Fibroblast of mammary gland (primary cell): ENCODE results near the gene SPRR2A.
"Not testable (repeated sequence)": the region's sequence is repeated elsewhere in the genome, so short reads cannot be mapped to it uniquely, and the experiment has no call there.

Experiments
- DNase-seq: peaks from one replicate; pipeline ENCODE4 v3.0.0-alpha.2; 2010; ENCODE audit warnings: low read depth
- H3K4me3 ChIP-seq: 2 replicates; pipeline ENCODE4 v1.5.1; 2011; ENCODE audit warnings: low read depth, mild to moderate bottlenecking, low read length, moderate library complexity; ENCODE audit not compliant: control insufficient read depth
- CTCF ChIP-seq: conservative IDR thresholded peaks from 2 replicates; pipeline ENCODE4 v1.5.1; 2011; ENCODE audit warnings: low read depth, low read length, inconsistent platforms; ENCODE audit not compliant: control insufficient read depth, insufficient read depth

Gene SPRR2A

GRCh38 chr1:153072806-153073726 is 15.8 kb upstream of the SPRR2A start:
- no peak for DNase-seq
- H3K4me3 ChIP-seq = no peak overlapping the region
- no peak for TF ChIP-seq CTCF

DNA sequence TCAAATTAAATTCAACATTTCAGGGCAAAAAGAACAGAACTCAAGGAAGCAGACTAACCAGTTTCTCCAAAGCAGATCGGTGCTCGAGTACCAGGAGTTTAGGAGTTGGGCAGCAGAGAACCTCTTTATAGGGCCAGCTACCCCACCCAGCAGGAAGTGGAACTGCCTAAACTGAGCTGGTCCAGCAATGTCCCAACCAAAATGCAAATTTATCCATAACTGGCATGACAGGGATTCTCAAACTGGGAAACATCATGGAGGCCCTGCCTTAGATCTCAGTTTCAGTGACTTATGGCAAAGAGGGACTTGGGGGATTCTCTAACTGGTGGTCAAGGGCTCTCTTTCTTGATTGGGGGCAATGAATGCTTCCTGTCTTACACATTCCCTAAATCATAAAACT is 14.2 kb upstream of the SPRR2A start, which contains the start of gene SPRR2B:
TSS of gene SPRR2B (minus strand) at position 101 of the 400 bp plus-strand sequence. CDS start 772 bp downstream, outside the sequence.
- H3K4me3 ChIP-seq = no peak within 1 kb of the TSS
- no peak for TF ChIP-seq CTCF
- DNase-seq = no peak

GRCh38 chr1:153070243-153070642 is 12.9 kb upstream of the SPRR2A start:
- no peak overlapping the region for H3K4me3 ChIP-seq
- DNase-seq = no peak
- no peak for TF ChIP-seq CTCF

DNA sequence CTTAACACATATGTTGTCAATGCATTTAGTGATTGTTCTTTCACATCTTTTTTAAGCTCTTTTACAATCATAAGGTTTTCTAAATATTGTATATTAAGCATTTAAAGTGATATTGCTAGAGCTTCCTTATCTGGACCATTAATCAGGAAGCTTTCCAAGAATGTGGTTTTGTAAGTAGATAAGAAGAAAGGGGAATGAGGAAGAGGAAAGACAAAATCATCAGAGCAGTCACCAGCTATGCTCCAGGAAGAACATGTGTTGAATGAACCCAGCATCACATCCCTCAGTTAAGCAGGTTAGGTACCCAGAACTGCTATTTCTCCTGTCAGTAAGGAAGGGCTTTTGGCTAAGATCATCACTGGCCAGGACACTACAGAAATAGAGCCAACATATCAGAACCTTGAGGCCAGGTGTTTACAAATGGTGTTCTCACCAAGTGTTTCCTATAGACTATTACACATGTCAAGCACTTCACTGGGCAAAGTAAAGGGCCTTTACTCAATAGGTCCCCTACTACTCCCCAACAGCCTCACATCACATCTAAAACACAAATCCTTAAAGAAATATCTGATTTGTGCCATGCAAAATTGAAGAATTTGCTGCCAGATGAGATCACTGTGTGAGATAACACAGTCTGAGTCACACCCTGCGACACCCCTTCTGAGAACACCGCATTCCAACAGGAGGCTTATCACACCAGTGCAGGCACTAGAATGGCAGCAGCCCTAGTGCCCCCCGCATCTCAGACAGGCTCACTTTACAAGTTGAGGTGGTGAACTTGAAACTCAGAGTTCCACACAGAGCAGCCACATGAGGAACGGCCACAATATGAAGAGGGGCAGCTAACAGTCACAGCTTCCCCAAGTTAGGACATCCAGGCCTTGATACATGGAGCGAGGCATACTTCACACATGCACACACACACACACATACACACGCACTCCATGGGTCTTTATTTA is 1.8 kb upstream of the SPRR2A start:
- TF ChIP-seq CTCF = no peak
- H3K4me3 ChIP-seq = no peak overlapping the region
- no peak for DNase-seq

DNA sequence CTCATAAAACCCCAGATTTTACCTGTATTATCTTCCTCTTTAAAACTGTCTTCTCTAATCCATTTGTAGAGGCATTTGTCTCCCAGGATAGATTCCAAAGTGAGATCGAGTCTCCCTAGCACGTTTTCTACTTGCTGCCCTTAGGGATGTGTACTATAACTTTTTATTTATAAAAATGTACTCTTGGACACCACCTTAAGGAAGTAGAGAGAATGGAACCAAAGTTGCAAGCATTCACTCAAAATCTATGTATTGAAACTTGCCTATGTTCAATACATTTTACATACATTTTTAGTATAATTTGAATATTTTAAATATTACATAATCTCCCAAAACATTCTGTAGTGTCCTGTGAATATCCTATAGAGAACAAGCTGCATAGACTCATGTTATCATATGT is 842 bp upstream of the SPRR2A start:
- DNase-seq = no peak
- H3K4me3 ChIP-seq = no peak overlapping the region
- no peak for TF ChIP-seq CTCF

- not testable (repeated sequence) for DNase-seq
Observed at GRCh38 chr1:153056111-153056510, 1.2 kb downstream of the SPRR2A start.

DNA sequence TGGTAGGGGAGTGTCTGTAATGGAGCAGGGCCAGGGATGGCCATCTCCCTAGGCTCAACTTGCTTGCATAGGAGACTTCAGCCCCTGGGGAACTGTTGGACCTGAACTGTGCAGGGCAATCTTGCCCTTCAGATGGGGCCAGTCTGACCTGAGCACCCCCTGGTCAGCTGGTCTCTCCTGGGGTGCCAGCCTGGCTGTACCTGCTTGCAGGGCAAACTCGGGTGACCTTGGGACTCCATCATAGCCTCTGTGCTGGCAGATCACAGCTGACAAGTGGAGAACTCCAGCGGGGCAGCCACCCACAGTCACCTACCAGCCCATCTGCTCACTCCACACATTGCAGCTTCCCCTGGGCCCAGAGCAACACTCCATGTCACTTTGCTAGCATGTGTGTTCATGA is 8.1 kb downstream of the SPRR2A start:
- DNase-seq = no peak
- H3K4me3 ChIP-seq = no peak overlapping the region
- no peak for TF ChIP-seq CTCF

More at GRCh38 chr1:153056111-153056510, 1.2 kb downstream of the SPRR2A start:
- H3K4me3 ChIP-seq = not testable (repeated sequence)
